GM12878 (cell line): ENCODE data around the gene CNPY2. TPM values are rescaled to one million over a fixed set of nuclear protein-coding genes. Genes with fewer than 3 reads are reported as not detected.

Experiments used
- BMI1 ChIP-seq: fragments of 450-650 bp; IDR thresholded peaks from 2 replicates; pipeline ENCODE4 v1.6.1; 2016; ENCODE audit warnings: mild to moderate bottlenecking, moderate library complexity, borderline replicate concordance
- CHD1 ChIP-seq: IDR thresholded peaks from 2 replicates; pipeline ENCODE4 v1.6.1; 2012; ENCODE audit warnings: low read depth, low read length, improper control_type of control experiment
- FOS ChIP-seq: IDR thresholded peaks from 3 replicates; pipeline ENCODE4 v1.6.1; 2011; ENCODE audit warnings: borderline replicate concordance; ENCODE audit not compliant: insufficient read length; ENCODE audit errors: extremely low read depth
- GABPA ChIP-seq: IDR thresholded peaks from 2 replicates; pipeline ENCODE4 v1.6.1; 2014; ENCODE audit warnings: antibody characterized with exemption, low read depth, mild to moderate bottlenecking, inconsistent platforms
- IRF4 ChIP-seq: IDR thresholded peaks from 2 replicates; pipeline ENCODE4 v1.6.1; 2011; ENCODE audit warnings: low read depth, low read length
- KLF5 ChIP-seq: fragments of 450-650 bp; IDR thresholded peaks from 2 replicates; pipeline ENCODE4 v1.6.1; 2014; ENCODE audit warnings: mild to moderate bottlenecking; ENCODE audit not compliant: partially characterized antibody
- LARP7 ChIP-seq: fragments of 450-650 bp; IDR thresholded peaks from 2 replicates; pipeline ENCODE4 v1.6.1; 2017; ENCODE audit warnings: mild to moderate bottlenecking
- MXI1 ChIP-seq: fragments of 150-350 bp; IDR thresholded peaks from 2 replicates; pipeline ENCODE4 v1.6.1; 2011; ENCODE audit warnings: low read depth, mild to moderate bottlenecking, inconsistent platforms, low read length, improper control_type of control experiment
- SIX5 ChIP-seq: IDR thresholded peaks from 2 replicates; pipeline ENCODE4 v1.6.1; 2011; ENCODE audit warnings: mild to moderate bottlenecking, low read depth, low read length, moderate library complexity; ENCODE audit not compliant: severe bottlenecking
- SRF ChIP-seq, 2 experiments: IDR thresholded peaks; 2 replicates each; pipeline ENCODE4 v1.6.1; 2011; ENCODE audit warnings: low read depth in 2 of 2, low read length in 2 of 2, mild to moderate bottlenecking in 1 of 2, moderate library complexity in 1 of 2
- SUPT20H ChIP-seq: IDR thresholded peaks from 2 replicates; pipeline ENCODE4 v1.6.1; 2011; ENCODE audit warnings: low read depth, mild to moderate bottlenecking, low read length, moderate library complexity, borderline replicate concordance; ENCODE audit not compliant: control insufficient read depth
- YY1 ChIP-seq: IDR thresholded peaks from 2 replicates; pipeline ENCODE4 v1.6.1; 2011; ENCODE audit warnings: low read depth, mild to moderate bottlenecking, low read length
- ZNF207 ChIP-seq: fragments of 450-650 bp; IDR thresholded peaks from 2 replicates; pipeline ENCODE4 v1.6.1; 2014; ENCODE audit warnings: antibody characterized with exemption, mild to moderate bottlenecking, borderline replicate concordance
- ZNF24 ChIP-seq: fragments of 450-650 bp; IDR thresholded peaks from 2 replicates; pipeline ENCODE4 v1.6.1; 2017; ENCODE audit warnings: antibody characterized with exemption, mild to moderate bottlenecking
- ZZZ3 ChIP-seq: IDR thresholded peaks from 2 replicates; pipeline ENCODE4 v1.6.1; 2011; ENCODE audit warnings: low read depth; ENCODE audit not compliant: control insufficient read depth, insufficient read length
- polyA plus RNA-seq, 11 experiments: library from polyadenylated mRNA; depleted of rRNA in 4 of 11; unstranded in 6 of 11; stranded (reverse) in 5 of 11; fragments of >200 nt; fragmentation: Nextera tagmentation in 4 of 11; fragmentation: Illumina TruSeq in 1 of 11; extraction: Ambion mirVana in 4 of 11; extraction: Trizol in 1 of 11; gene quantifications; 1 replicate in 1 of 11; 2 replicates in 10 of 11; pipeline versions ENCODE4 v1.2.1 to v1.2.3, GENCODE V29; 2011 to 2016; ENCODE audit warnings: inconsistent platforms in 2 of 11, missing spikeins in 2 of 11, low read depth in 1 of 11
- total RNA-seq, 4 experiments: library from RNA; depleted of rRNA in 3 of 4; stranded (reverse); fragments of >200 nt in 3 of 4; fragmentation: Illumina TruSeq in 1 of 4; extraction: Trizol in 1 of 4; gene quantifications; 2 replicates each; pipeline versions ENCODE4 v1.2.1 to v1.2.3, GENCODE V29; 2013 to 2021
- TF ChIP-seq, protein P1 (sequence below): fragments of 450-650 bp; IDR thresholded peaks from 2 replicates; pipeline ENCODE4 v1.6.1; 2017; ENCODE audit warnings: mild to moderate bottlenecking
- TF ChIP-seq, protein P2 (sequence below): fragments of 450-650 bp; formaldehyde crosslinking; IDR thresholded peaks from 2 replicates; pipeline ENCODE4 v1.4.0; 2022; ENCODE audit warnings: mild to moderate bottlenecking, moderate library complexity
- TF ChIP-seq, protein P3 (sequence below): IDR thresholded peaks from 2 replicates; pipeline ENCODE4 v1.6.1; 2011; ENCODE audit warnings: low read depth, mild to moderate bottlenecking, low read length, moderate library complexity, borderline replicate concordance; ENCODE audit errors: extremely low read depth
- TF ChIP-seq, protein P4 (sequence below): IDR thresholded peaks from 2 replicates; pipeline ENCODE4 v1.6.1; 2012; ENCODE audit warnings: low read depth, low read length, improper control_type of control experiment
- TF ChIP-seq, protein P5 (sequence below): IDR thresholded peaks from 2 replicates; pipeline ENCODE4 v1.6.1; 2012; ENCODE audit warnings: low read depth, low read length, improper control_type of control experiment

CNPY2 gene
- total and polyA plus RNA-seq, 10 of the 15 experiments (the other 5 are each of a cell fraction or from before 2014, with no cell fraction given) = 25.0 to 276 (median 87.8) TPM

DNA sequence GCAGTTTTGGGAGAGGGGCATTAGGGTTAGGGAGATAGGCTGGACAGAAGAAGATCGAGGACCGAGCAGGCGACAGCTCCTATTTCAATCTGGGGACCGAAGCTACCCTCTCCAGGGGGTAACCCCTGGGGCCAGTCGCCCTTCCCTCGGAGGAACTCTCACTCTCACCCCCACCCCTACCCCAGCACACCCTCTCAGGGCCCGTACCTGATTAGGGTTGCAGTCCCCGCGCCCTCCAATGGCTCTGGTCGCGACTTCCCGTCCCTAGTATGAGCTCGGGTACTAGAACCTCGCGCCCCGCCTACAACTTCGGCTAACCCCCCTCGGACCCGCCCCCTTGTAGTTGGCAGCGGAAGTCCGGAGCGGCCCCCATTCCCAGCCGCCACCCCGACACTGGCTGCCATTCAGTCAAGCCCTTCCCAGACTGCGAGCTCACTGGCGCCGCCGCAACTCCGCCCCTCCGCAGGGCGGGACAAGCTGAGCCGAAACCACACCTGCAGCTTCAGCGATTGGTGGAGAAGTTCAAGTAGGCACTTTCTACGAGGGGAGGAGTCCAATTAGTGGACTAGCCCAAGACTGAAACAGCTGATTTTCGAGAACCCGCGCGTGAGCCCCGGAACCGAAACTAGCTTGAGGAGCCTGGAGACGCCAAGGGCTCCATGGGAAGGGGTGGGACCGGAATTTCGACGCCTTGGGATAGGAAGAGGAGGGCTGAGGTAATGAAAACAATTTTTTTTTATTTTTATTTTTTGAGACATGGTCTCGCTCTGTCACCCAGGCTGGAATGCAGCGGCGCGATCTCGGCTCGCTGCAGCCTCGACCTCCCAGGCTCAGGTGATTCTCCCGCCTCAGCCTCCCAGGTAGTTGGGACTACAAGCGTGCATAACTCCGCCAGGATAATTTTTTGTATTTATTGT, 44.3 kb upstream of the CNPY2 start, which contains the start of gene STAT2 (continued):
- TF ChIP-seq, protein P1, sequence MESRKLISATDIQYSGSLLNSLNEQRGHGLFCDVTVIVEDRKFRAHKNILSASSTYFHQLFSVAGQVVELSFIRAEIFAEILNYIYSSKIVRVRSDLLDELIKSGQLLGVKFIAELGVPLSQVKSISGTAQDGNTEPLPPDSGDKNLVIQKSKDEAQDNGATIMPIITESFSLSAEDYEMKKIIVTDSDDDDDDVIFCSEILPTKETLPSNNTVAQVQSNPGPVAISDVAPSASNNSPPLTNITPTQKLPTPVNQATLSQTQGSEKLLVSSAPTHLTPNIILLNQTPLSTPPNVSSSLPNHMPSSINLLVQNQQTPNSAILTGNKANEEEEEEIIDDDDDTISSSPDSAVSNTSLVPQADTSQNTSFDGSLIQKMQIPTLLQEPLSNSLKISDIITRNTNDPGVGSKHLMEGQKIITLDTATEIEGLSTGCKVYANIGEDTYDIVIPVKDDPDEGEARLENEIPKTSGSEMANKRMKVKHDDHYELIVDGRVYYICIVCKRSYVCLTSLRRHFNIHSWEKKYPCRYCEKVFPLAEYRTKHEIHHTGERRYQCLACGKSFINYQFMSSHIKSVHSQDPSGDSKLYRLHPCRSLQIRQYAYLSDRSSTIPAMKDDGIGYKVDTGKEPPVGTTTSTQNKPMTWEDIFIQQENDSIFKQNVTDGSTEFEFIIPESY = no peak
- no peak for TF ChIP-seq SIX5
- 0 out of 2 replicates have a peak, but pooled peaks have one; percentile 42 for TF ChIP-seq ZNF207
- no peak for TF ChIP-seq KLF5
- TF ChIP-seq, protein P2, sequence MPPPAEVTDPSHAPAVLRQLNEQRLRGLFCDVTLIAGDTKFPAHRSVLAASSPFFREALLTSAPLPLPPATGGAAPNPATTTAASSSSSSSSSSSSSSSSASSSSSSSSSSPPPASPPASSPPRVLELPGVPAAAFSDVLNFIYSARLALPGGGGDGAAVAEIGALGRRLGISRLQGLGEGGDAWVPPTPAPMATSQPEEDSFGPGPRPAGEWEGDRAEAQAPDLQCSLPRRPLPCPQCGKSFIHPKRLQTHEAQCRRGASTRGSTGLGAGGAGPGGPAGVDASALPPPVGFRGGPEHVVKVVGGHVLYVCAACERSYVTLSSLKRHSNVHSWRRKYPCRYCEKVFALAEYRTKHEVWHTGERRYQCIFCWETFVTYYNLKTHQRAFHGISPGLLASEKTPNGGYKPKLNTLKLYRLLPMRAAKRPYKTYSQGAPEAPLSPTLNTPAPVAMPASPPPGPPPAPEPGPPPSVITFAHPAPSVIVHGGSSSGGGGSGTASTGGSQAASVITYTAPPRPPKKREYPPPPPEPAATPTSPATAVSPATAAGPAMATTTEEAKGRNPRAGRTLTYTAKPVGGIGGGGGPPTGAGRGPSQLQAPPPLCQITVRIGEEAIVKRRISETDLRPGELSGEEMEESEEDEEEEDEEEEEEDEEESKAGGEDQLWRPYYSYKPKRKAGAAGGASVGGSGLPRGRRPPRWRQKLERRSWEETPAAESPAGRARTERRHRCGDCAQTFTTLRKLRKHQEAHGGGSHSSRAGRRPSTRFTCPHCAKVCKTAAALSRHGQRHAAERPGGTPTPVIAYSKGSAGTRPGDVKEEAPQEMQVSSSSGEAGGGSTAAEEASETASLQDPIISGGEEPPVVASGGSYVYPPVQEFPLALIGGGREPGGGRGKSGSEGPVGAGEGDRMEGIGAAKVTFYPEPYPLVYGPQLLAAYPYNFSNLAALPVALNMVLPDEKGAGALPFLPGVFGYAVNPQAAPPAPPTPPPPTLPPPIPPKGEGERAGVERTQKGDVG (CRISPR knock-in tag) = no peak
- TF ChIP-seq SUPT20H = no peak
- peak; percentile 61 for TF ChIP-seq GABPA
- TF ChIP-seq MXI1 = no peak
- peak; percentile 78 for TF ChIP-seq IRF4
- TF ChIP-seq, protein P3, sequence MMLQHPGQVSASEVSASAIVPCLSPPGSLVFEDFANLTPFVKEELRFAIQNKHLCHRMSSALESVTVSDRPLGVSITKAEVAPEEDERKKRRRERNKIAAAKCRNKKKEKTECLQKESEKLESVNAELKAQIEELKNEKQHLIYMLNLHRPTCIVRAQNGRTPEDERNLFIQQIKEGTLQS = no peak
- TF ChIP-seq ZNF24 = no peak
- TF ChIP-seq YY1 = peak; percentile 34; the same call in 1 of the 2 replicates
- TF ChIP-seq, protein P4, sequence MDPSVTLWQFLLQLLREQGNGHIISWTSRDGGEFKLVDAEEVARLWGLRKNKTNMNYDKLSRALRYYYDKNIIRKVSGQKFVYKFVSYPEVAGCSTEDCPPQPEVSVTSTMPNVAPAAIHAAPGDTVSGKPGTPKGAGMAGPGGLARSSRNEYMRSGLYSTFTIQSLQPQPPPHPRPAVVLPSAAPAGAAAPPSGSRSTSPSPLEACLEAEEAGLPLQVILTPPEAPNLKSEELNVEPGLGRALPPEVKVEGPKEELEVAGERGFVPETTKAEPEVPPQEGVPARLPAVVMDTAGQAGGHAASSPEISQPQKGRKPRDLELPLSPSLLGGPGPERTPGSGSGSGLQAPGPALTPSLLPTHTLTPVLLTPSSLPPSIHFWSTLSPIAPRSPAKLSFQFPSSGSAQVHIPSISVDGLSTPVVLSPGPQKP = no peak; the same call in none of the 2 replicates
- no peak for TF ChIP-seq BMI1
- TF ChIP-seq FOS = no peak
- TF ChIP-seq, protein P5, sequence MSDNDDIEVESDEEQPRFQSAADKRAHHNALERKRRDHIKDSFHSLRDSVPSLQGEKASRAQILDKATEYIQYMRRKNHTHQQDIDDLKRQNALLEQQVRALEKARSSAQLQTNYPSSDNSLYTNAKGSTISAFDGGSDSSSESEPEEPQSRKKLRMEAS = 0 out of 2 replicates have a peak, but pooled peaks have one; percentile 13
- TF ChIP-seq LARP7 = no peak; the same call in 1 of the 2 replicates
- TF ChIP-seq SRF (IDR thresholded peaks at IDR 0.05; ENCODE audit: low read depth in 2 of 2, low read length in 2 of 2) = peak in 1 of 2 experiments; percentile 89; a peak in 2 of 4 replicates
- no peak; the same call in 1 of the 2 replicates for TF ChIP-seq CHD1
- TF ChIP-seq ZZZ3 = no peak
